ENCODE measurements around the gene NKX6-2.
"Not testable (repeated sequence)": the region's sequence is repeated elsewhere in the genome, so short reads cannot be mapped to it uniquely, and the experiment has no call there.

Gene NKX6-2

DNA sequence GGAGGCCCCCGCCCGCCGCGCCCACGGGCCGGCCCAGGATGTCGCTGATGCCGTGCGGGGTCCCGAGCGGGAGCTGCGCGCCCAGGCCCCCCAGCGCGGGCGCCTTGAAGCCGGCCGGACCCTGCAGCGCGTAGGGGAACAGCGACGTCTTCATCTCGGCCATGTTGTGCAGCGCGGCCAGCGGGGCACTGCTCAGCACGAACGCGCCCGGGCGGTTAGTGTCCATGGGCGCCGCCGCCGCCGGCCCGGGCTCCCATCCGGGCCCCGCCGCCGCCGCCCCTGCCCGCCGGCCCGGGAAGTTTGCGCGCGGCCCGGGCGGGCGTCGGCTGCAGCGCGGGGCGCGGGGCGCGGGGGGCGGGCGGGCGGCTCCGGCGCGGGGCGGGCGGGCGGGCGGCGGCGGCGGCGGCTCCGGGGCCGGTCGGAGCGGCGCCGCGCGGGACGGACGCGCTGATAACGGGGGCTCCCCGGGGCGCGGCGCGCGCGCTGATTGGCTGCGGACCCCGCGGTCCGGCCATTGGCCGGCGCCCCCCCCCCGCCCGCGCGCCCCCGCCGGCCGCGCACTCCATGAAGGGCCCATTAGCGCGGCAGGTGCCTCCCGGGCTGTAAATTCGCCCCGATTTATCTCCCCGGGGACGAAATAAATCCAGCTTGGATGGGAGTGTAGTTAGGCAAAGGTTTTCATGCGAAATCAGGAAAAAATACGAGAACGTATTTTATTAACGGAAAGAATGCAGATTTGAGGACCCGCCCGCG lies at the start of gene NKX6-2:
Gene NKX6-2 (minus strand): TSS at position 425 of the 753 bp plus-strand sequence. CDS start 199 bp downstream, at position 226.
- no peak for FAIRE-seq

DNA sequence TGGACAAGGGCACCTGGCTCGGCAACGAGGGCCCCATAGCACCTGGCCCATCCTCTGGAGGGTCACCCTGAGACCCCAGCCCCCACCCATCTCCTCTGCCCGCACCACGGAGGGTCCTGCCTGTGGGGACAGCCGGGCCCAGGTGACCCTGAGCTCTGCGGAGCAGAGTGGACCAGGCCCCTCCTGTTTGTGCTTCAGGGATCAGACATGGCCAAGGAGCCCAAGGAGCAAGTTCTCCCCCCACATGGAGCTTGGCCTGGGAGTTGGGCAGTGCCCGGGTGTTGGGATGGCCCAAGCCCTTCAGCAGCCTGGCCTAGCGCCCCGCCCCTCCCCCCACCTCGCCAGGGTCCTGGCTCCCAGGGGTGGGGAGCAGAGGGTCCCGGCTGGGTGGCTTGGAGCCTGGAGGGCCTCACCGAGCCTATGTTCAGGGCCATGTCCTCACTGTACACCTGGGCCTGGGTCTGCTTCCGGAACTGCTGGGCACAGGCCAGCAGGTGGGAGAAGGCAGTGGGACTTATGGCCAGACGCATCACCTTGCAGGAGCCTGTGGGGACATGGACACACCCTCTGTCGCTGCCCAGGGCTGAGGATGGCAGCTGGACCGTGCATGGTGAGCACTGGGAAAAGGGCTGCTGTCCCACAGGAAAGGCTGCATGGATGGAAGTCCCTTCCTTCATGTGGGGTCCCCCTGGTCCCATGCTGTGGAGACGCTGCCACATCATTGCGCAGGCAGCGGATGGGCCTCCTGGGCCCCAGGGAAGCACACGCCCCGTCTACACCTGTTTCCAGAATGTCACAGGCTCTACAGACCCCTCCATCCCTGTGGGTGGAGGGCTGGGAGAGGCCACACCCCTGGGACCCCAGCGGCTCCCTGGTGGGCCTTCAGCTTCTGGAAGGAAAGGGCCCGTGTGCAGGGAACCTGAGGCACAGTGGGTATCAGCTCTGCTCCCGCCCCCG lies 49.2 kb upstream of the NKX6-2 start:
- DNase-seq (ENCODE audit: extremely low spot score, insufficient read length, low read depth) = no peak
- FAIRE-seq = no peak

More for the DNA sequence above, at the start of gene NKX6-2:
- no peak for DNase-seq (ENCODE audit: extremely low spot score, insufficient read length, low read depth)

DNA sequence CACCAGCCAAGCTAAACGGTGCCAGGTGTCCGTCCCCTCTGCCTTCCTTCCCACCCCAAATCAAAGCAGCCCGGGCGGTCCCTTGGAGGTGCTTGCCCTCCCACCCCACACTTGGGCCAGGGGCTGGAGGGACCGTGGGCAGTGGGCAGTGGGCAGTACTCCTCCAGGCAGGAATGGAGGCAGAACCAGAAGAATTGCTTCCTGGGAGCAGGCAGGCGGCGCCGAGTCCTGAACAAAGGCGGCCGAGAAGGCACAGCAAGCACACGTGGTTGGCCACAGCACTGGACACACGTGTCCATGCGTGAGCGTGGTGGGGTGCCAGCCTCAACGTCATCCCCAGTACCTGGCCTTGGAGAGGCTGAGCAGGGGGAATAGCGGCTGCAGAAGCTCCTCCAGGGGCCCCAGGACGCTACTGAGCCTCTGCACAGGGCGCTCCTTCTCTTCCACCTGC lies 48.4 kb upstream of the NKX6-2 start:
- DNase-seq (ENCODE audit: extremely low spot score, insufficient read length, low read depth) = no peak
- no peak for FAIRE-seq

DNA sequence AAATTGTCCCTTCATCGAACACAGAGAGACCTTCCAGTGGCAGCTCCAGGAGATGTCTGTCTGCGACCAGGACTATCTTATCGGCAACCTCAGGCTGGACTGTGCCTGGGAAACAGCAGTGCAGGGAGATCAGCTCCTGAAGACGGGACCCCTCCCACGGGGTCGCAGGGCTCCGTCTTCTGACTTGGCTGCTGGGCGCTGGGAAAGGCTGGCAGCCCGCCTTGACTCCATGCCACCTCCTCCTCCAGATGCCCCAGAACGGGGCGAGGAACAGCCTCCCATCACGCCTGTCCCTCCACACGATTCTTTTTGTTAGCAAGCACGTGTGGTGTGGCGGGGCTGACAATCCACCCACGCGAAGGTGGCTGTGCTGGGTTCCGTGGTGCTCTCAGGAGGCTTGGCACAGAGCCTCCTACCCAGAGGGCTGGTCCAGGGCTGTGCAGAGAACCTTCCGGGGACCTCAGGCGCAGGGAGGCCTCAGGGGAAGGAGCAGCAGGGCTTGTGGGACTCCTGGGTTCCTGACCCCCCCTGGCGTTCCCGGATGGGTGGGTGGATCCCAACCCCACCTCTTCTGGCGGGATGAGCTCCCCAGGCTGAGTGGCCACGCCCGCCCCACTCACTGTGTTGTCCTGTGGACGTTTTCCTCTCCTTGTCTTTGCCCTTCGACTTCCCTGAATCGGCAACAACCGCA lies 47.6 kb upstream of the NKX6-2 start:
- DNase-seq (ENCODE audit: extremely low spot score, insufficient read length, low read depth) = no peak

DNA sequence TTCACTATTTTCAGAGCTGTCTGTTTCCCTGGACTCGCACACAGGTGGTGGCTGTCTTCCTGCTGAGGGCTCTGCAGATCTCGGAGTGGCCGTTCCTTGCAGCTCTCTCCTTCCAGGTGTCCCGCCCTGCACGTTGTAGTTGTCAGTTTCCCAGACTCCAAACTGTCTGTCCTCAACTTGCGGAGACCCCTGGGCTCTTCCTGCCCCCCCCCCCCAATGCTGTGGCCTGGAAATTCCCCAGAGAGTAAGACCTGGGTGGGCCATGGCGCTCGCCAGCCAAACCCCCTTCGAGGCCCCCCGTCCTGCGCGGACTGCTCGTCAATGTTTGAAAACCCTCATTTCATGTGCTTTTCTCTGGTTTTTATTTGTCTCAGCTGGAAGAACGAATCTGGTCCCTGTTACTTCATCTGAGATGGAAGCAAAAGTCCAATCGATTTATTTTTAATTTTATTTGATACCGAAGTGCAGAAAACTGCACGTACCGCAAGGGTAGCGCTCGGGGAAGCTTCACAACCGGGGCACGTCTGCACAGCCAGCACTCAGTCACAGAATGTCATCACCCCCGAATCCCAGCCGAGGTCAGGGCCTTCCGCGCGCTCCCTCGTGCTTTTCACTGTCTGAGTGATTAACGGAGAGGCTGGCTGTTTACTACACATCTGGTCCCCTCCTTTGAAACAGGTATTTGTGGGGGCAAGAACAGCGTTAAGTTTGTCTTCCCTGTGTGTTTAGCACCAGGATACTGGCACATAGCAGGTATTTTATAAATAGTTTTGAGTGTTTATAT lies 46.4 kb upstream of the NKX6-2 start:
- DNase-seq (ENCODE audit: extremely low spot score, insufficient read length, low read depth) = no peak
- no peak for FAIRE-seq

More for the DNA sequence above, 47.6 kb upstream of the NKX6-2 start:
- no peak for FAIRE-seq

DNA sequence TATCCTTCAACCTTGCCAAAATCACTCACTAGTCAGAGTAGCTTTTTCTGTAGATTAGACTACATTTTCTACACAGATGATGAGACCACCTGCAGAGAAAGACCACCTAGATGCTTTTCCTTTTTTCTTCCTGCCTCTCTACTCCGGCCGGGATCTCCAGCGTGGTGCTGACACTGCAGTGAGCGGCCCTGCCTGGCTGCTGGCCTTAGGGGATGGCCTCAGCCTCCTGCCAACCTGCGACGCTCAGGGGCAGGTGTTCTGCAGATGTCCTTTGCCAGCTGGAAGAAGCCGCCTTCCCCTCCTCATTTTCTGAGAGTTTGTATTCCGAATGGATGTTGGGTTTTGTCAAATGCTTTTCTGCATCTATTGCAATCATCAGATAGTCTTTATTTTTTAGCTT lies 43.5 kb upstream of the NKX6-2 start:
- no peak for DNase-seq (ENCODE audit: extremely low spot score, insufficient read length, low read depth)
- FAIRE-seq = no peak

DNA sequence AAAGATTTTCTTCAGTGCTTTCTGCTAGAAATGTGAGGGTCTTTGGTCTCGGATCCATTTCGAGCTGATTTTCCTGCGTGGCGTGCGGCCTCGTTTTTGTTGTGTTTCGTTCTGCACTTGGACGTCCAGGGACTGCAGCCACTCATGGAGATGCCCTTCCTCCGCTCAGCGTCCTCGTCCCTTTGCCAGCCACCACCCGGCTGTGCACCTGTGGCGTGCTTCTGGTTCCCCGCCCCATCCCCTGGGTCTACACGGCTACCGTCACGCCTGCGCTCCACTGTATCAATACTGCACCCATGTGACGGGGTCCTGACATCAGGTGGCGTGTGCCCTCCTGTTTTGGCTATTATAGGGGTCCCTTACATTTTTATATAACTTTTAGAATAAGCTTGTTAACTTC lies 42.7 kb upstream of the NKX6-2 start:
- DNase-seq (ENCODE audit: extremely low spot score, insufficient read length, low read depth) = no peak
- FAIRE-seq = no peak

DNA sequence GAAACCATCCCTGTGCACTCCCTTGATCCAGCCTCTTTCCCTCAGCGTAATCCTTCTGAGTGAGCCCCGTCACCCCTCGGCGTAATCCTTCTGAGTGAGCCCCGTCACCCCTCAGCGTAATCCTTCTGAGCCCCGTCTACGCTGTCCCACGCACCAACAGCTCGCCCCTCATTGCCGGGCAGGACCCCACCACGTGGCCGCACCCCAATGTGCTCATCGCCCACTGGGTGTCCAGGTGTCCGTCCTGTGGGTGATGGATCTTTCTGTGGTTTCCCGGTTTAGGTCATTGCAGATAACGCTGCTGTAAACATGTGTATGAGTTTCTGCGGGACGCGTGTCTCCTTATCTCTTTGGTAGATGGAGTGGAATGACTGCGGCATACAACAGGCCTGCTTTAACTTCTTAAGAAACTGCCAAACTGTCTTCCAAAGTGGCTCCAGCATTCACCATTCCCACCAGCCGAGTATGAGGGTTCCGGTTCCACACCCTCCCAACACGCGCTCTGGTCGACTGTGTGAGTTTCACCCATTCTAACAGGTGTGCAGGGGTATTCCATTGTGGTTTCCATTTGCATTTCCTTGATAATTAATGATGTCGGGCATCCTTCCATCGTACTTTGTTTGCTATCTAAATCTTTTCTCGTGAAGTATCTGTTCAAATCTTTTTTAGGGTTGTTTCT lies 42.1 kb upstream of the NKX6-2 start:
- no peak for DNase-seq (ENCODE audit: extremely low spot score, insufficient read length, low read depth)
- no peak for FAIRE-seq

DNA sequence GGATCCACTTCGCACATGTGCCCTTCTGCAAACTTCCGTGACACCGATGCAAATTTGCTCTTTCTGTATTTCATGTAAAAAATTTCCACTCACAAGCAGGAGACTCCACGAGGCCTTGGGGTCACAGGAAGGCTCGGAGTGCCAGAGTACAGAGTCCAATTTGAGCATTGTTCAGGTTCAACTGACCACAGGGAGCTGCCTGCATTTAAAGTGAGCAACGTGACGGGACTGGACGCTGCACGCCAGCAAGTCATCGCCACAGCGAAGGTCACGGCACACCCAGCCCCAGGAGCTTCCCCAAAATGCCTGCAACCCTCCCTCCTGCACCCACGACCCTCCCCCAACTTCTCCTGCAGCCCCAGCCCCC lies 41.5 kb upstream of the NKX6-2 start:
- DNase-seq (ENCODE audit: extremely low spot score, insufficient read length, low read depth) (no peak), FAIRE-seq (no peak)

DNA sequence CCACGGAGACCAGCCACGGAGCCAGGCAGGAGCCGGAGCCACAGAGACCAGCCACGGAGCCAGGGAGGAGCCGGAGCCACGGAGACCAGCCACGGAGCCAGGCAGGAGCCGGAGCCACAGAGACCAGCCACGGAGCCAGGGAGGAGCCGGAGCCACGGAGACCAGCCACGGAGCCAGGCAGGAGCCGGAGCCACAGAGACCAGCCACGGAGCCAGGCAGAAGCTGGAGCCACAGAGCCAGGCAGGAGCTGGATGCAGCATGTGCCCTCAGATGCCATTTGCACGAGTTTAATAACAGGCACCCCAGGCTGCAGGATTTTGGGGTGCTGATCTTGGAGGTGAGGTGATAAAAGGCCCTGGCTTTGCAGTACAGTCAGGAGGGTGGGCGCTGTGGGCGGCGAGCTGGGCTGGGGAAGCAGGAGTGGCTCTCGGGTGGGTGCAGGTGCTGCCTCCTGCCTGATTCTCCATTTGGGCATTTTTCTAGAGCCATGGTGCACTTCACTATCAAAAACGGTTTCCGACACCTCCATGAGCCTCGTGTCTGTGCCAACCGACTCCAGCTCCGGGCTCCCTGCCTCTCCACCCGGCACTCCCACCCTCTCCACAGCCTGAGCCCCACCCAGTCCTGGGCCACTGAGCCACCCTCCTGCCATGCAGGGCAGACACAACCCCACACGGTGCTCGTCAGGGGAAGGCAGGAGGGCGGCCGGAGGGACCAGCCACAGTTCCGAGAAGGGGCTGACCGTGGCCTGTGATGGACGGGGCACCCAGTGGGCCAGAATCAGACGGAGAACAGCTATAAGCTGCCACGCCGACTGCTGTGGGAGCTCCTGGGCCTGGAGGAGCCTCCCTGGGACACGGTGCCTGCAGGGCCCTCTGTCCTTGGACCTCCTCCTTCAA lies 40.8 kb upstream of the NKX6-2 start:
- DNase-seq (ENCODE audit: extremely low spot score, insufficient read length, low read depth) = no peak
- no peak for FAIRE-seq

DNA sequence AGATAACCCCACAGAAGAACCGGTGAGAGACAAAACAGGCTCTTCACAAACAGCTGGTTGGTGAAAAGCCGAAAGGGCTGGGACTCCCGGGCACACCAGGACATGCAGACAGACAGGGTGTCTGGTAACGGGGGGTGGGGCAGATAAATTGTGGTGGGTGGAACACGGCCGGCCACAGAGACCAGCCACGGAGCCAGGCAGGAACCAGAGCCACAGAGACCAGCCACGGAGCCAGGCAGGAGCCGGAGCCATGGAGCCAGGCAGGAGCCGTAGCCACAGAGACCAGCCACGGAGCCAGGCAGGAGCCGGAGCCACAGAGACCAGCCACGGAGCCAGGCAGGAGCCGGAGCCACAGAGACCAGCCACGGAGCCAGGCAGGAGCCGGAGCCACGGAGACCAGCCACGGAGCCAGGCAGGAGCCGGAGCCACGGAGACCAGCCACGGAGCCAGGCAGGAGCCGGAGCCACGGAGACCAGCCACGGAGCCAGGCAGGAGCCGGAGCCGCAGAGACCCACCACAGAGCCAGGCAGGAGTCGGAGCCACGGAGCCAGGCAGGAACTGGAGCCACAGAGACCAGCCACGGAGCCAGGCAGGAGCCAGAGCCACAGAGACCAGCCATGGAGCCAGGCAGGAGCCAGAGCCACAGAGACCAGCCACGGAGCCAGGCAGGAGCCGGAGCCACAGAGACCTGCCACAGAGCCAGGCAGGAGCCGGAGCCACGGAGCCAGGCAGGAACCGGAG lies 40.0 kb upstream of the NKX6-2 start:
- not testable (repeated sequence) for FAIRE-seq; DNase-seq (ENCODE audit: extremely low spot score, insufficient read length, low read depth)

DNA sequence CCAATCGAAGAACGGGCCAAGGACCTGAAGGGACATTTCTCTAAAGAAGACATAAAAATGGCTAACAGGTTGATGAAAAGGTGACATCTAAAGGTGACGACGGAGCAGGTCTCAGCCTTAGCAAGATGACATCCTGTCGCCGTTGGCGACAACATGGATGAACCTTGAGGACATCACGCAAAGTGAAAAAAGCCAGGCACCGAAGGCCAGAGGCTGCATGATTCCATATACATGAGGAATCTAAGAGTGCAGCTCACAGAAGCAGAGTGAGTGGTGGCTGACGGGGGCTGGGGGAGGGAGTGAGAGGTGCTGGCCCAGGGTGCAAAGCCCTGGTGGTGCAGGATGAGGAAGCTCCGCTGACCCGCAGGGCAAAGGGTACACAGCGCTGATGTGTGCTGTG lies 34.1 kb upstream of the NKX6-2 start:
- FAIRE-seq (no peak), DNase-seq (ENCODE audit: extremely low spot score, insufficient read length, low read depth) (no peak)

DNA sequence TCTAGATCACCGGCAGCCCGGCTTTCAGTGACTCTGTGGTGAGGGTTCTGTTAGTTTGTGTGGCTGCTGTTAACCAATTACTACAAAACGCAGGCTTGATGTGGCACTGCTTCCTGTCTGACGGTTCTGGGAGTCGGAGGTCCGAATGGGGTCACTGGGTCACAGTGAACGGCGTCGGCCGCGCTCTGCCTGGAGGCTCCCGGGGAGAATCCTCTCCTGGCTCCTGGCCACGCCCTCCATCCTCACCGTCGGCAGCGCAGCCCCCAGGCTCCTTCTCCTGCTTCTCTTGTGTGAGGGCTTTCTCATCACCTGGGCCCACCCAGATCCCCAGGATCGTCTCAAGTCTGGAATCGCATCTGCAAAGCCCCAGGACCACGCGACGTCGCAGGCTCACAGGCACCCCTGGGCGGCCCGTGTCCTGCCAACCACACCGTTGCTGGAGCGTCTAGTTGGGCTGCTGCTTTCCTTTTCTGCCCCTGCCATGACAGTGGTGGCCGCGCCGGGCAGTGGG lies 31.8 kb upstream of the NKX6-2 start:
- FAIRE-seq = no peak
- no peak for DNase-seq (ENCODE audit: extremely low spot score, insufficient read length, low read depth)

DNA sequence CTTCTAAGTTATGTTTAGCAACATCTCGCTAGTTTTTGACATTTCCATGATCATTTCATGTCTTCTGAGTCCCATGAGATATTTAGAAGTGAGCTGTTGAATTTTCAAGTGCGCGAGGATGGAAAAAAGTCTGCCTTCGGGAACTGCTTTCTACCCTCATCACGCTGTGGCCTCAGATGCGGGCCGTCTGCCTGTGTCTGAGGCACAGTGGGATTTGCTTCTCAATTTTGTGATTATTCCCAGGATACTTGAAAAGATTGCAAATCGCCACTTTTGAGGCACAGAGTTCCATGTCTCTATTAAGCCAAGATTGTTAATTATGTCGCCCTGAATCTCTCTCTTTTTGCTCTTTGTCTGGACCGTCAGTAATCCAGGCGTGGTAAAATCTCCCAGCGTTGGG lies 30.8 kb upstream of the NKX6-2 start:
- no peak for FAIRE-seq
- no peak for DNase-seq (ENCODE audit: extremely low spot score, insufficient read length, low read depth)

DNA sequence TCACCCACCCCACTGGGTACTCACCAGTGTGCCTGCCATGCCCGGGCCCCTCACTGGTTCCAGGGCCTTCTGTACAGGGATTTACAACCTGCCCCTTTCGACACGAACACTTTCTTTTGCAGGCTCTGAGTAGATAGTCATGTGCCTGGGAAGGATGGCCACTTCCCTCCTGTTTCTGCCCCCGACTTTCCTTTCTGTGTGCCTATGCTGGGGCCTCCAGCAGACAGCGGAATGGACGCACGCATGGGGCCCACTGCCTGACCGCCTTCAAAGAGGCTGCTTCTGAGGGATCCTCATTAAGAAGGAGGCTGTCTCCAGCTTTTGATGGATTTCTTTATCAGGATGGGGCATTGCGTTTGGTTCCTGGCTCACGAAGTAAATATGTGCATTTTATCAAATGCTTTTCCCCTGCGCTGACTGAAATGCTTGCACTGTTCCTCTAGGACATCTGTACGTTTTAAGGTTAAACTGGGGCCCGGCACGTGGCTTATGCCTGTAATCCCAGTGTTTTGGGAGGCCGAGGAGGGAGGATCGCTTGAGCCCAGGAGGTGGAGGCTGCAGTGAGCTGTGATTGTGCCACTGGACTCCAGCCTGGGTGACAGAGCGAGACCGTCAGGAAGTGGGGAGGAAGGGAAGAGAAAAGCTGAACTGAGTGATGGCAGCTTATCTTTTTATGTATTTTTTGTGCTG lies 29.4 kb upstream of the NKX6-2 start:
- FAIRE-seq (no peak), DNase-seq (ENCODE audit: extremely low spot score, insufficient read length, low read depth) (no peak)

DNA sequence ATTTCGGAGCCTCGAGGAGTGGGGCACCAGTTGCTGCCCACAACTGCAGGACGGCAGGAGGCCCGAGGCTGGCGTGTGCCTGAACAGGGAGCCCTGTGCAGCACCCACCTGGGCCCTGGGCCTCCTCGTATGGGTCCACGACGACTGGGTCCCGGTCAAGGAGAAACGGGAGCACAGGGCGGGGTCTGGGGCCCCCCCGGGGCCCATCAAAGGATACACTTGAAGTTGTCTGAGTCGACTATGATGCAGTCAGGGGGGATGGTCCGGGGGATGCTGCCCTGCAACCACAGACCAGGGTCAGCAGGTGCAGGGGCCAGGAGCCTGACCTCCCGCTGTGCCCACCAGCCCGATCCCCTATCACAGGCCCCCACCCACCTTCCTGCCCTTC lies 28.5 kb upstream of the NKX6-2 start:
- FAIRE-seq (no peak), DNase-seq (ENCODE audit: extremely low spot score, insufficient read length, low read depth) (no peak)

All from GM18507 (cell line).